ENCODE results near the gene SORCS3.

- TF ChIP-seq CTCF (IDR thresholded peaks at IDR 0.05; ENCODE audit: low read length) (no peak), EZH2phosphoT487 (IDR thresholded peaks at IDR 0.05; ENCODE audit: low read length) (no peak), EZH2 (optimal IDR thresholded peaks at IDR 0.05; ENCODE audit: low read depth, low read length) (no peak)
Measured at GRCh38 chr10:105253515-105254212, 612.6 kb downstream of the SORCS3 start.

Measured in MM.1S (cell line).